Measurements from ENCODE around the gene CEP112. TPM values are rescaled to one million over a fixed set of nuclear protein-coding genes. Genes with fewer than 3 reads are reported as not detected.

Gene CEP112
- total and polyA plus RNA-seq, 2 of the 8 experiments (the other 6 are each of a cell fraction or from before 2014, with no cell fraction given), result 0.62 to 3.1 TPM

GRCh38 chr17:66198242-66198641, 6.3 kb upstream of the CEP112 start (continued):
- no peak for TF ChIP-seq GABPA (IDR thresholded peaks at IDR 0.05; ENCODE audit: borderline replicate concordance, insufficient read depth, low read length)
- no peak for TF ChIP-seq BACH1 (IDR thresholded peaks at IDR 0.05; ENCODE audit: low read length)
- no peak for TF ChIP-seq KDM5A (IDR thresholded peaks at IDR 0.05; ENCODE audit: low read length)

All from H1 (cell line).